K562 (cell line): ENCODE results near the gene CLDN5. TPM values are rescaled to one million over a fixed set of nuclear protein-coding genes. Genes with fewer than 3 reads are reported as not detected.

Experiments
- C11orf30 ChIP-seq: fragments of 450-650 bp; IDR thresholded peaks from 2 replicates; pipeline ENCODE4 v1.6.1; 2016; ENCODE audit warnings: low read depth, mild to moderate bottlenecking
- CHD2 ChIP-seq: IDR thresholded peaks from 2 replicates; pipeline ENCODE4 v1.6.1; 2011; ENCODE audit warnings: low read depth, low read length
- COPS2 ChIP-seq: fragments of 450-650 bp; conservative IDR thresholded peaks from 2 replicates; pipeline ENCODE4 v1.6.1; 2016; ENCODE audit warnings: mild to moderate bottlenecking, moderate library complexity
- CTCF ChIP-seq, 3 experiments: IDR thresholded peaks in 2 of 3; conservative IDR thresholded peaks in 1 of 3; 2 replicates each; pipeline ENCODE4 v1.5.1; 2011 to 2012; ENCODE audit warnings: low read length in 3 of 3, mild to moderate bottlenecking in 3 of 3, control low read depth in 2 of 3, improper control_type of control experiment in 1 of 3, inconsistent platforms in 1 of 3, low read depth in 1 of 3, mixed read lengths in 1 of 3, moderate library complexity in 1 of 3; ENCODE audit not compliant: insufficient read depth in 2 of 3
- DMBX1 ChIP-seq: fragments of 250-450 bp; sonication (Bioruptor Pico); IDR thresholded peaks from 2 replicates; pipeline ENCODE4 v1.8.0; 2022; ENCODE audit warnings: inconsistent platforms, mild to moderate bottlenecking, moderate library complexity, borderline replicate concordance
- ETV6 ChIP-seq, 3 experiments: fragments of 150-350 bp in 1 of 3; sonication (generic) in 1 of 3; formaldehyde crosslinking in 1 of 3; IDR thresholded peaks; 2 replicates each; pipeline versions ENCODE4 v1.6.1 to v1.8.0; 2014 to 2022; ENCODE audit warnings: borderline replicate concordance in 2 of 3, low read depth in 2 of 3, antibody characterized with exemption in 1 of 3, low read length in 1 of 3, mild to moderate bottlenecking in 1 of 3, missing genetic modification reagents in 1 of 3
- POLR2AphosphoS5 ChIP-seq: IDR thresholded peaks from 2 replicates; pipeline ENCODE4 v1.6.1; 2011; ENCODE audit warnings: mild to moderate bottlenecking, low read depth, low read length, moderate library complexity; ENCODE audit not compliant: control insufficient read depth, insufficient read depth
- RBM22 ChIP-seq: fragments of 200-400 bp; formaldehyde crosslinking; IDR thresholded peaks from 2 replicates; pipeline ENCODE4 v1.6.1; 2018; ENCODE audit warnings: low read length, low read depth; ENCODE audit not compliant: poor library complexity, severe bottlenecking
- REST ChIP-seq, 2 experiments: fragments of 450-650 bp; formaldehyde crosslinking in 1 of 2; IDR thresholded peaks; 2 replicates each; pipeline versions ENCODE4 v1.4.0 to v1.6.1; 2014 to 2020; ENCODE audit warnings: mild to moderate bottlenecking in 2 of 2, borderline replicate concordance in 1 of 2, low read depth in 1 of 2
- TEAD1 ChIP-seq, 2 experiments: fragments of 450-650 bp in 1 of 2; sonication (generic) in 1 of 2; formaldehyde crosslinking; IDR thresholded peaks; 2 replicates each; pipeline versions ENCODE4 v1.4.0 to v1.8.0; 2020 to 2022; ENCODE audit warnings: mild to moderate bottlenecking in 2 of 2, missing genetic modification reagents in 1 of 2
- TOE1 ChIP-seq, 2 experiments: fragments of 450-650 bp in 1 of 2; sonication (generic) in 1 of 2; formaldehyde crosslinking in 1 of 2; IDR thresholded peaks; 2 replicates each; pipeline versions ENCODE4 v1.7.1 to v1.8.0; 2016 to 2022; ENCODE audit warnings: borderline replicate concordance in 2 of 2, mild to moderate bottlenecking in 2 of 2, antibody characterized with exemption in 1 of 2, inconsistent platforms in 1 of 2, low read depth in 1 of 2, missing genetic modification reagents in 1 of 2, moderate library complexity in 1 of 2
- ZKSCAN3 ChIP-seq: fragments of 250-450 bp; sonication (Bioruptor Pico); IDR thresholded peaks from 2 replicates; pipeline ENCODE4 v1.4.0; 2020
- ZNF707 ChIP-seq: fragments of 250-450 bp; sonication (Bioruptor Pico); conservative IDR thresholded peaks from 2 replicates; pipeline ENCODE4 v1.8.0; 2022; ENCODE audit warnings: inconsistent platforms, mild to moderate bottlenecking, moderate library complexity
- ZNF764 ChIP-seq: fragments of 250-450 bp; sonication (Bioruptor Pico); IDR thresholded peaks from 2 replicates; pipeline ENCODE4 v1.4.0; 2020; ENCODE audit warnings: low read depth, mild to moderate bottlenecking, moderate library complexity
- polyA plus RNA-seq, 8 experiments: library from polyadenylated mRNA; depleted of rRNA in 4 of 8; stranded (reverse) in 5 of 8; unstranded in 3 of 8; fragments of >200 nt; fragmentation: Nextera tagmentation in 2 of 8; fragmentation: Illumina TruSeq in 1 of 8; extraction: Ambion mirVana in 2 of 8; extraction: Trizol in 1 of 8; gene quantifications; 2 replicates each; pipeline versions ENCODE4 v1.2.1 to v1.2.3, GENCODE V29; 2011 to 2014; ENCODE audit warnings: inconsistent platforms in 1 of 8, missing spikeins in 1 of 8
- total RNA-seq, 7 experiments: library from RNA; depleted of rRNA in 6 of 7; stranded (reverse); fragments of >200 nt in 6 of 7; fragmentation: Illumina TruSeq in 2 of 7; extraction: Trizol in 2 of 7; gene quantifications; 2 replicates each; pipeline versions ENCODE4 v1.2.1 to v1.2.3, GENCODE V29; 2011 to 2021; ENCODE audit warnings: low replicate concordance in 1 of 7

The CLDN5 gene
- total and polyA plus RNA-seq, 9 of the 15 experiments (the other 6 are each of a cell fraction or from before 2014, with no cell fraction given), result 0.20 TPM; not detected in 8

GRCh38 chr22:19488884-19489843 lies 35.0 kb downstream of the CLDN5 start (continued):
- TF ChIP-seq ETV6 (IDR thresholded peaks at IDR 0.05; ENCODE audit: borderline replicate concordance in 1 of 2, low read depth in 2 of 2, low read length in 1 of 2) (no peak), ETV6 (CRISPR knock-in tag; IDR thresholded peaks at IDR 0.05; ENCODE audit: borderline replicate concordance) (0 out of 2 replicates have a peak, but pooled peaks have one; percentile 29), ZKSCAN3 (CRISPR knock-in tag) (no peak), REST (IDR thresholded peaks at IDR 0.05; ENCODE audit: borderline replicate concordance) (no peak), REST (CRISPR knock-in tag; IDR thresholded peaks at IDR 0.05; ENCODE audit: low read depth) (no peak), ZNF764 (CRISPR knock-in tag) (0 out of 2 replicates have a peak, but pooled peaks have one; percentile 64), RBM22 (no peak), TEAD1 (CRISPR knock-in tag; IDR thresholded peaks at IDR 0.05) (0 out of 4 replicates have a peak, but pooled peaks of 1 of the 2 experiments have one; percentile 60), TOE1 (IDR thresholded peaks at IDR 0.05; ENCODE audit: borderline replicate concordance) (no peak), TOE1 (CRISPR knock-in tag; IDR thresholded peaks at IDR 0.05; ENCODE audit: borderline replicate concordance, low read depth) (0 out of 2 replicates have a peak, but pooled peaks have one; percentile 48), C11orf30 (0 out of 2 replicates have a peak, but pooled peaks have one; percentile 14), ZNF707 (CRISPR knock-in tag) (no peak), DMBX1 (no peak), CHD2 (no peak), POLR2AphosphoS5 (peak; percentile 53; the same call in 1 of the 2 replicates), COPS2 (no peak), CTCF (IDR thresholded peaks at IDR 0.05 in 2 of 3, conservative IDR thresholded peaks at IDR 0.05 in 1 of 3; ENCODE audit: insufficient read depth in 2 of 3, low read depth in 1 of 3, low read length in 3 of 3) (peak in 2 of 3 experiments; percentile 33 to 63; a peak in 2 of 6 replicates)
